Ecto neural progenitor cell (in vitro differentiated cells): ENCODE data around the gene STING1.

Experiments used
- DNase-seq: peaks from one replicate; pipeline ENCODE4 v3.0.0-alpha.2; 2018; ENCODE audit warnings: low spot score

Gene STING1

GRCh38 chr5:139439013-139439903 is 43.3 kb downstream of the STING1 start, which contains the start of gene DNAJC18:
Gene DNAJC18 (minus strand): TSS chr5:139439525. CDS start chr5:139439445, 80 bp downstream.
- peak; percentile 96 for DNase-seq

GRCh38 chr5:139438707-139439012 is 43.9 kb downstream of the STING1 start:
- DNase-seq: no peak

- no peak for DNase-seq
These were observed 46.9 kb downstream of the STING1 start for GRCh38 chr5:139435676-139436075.

DNA sequence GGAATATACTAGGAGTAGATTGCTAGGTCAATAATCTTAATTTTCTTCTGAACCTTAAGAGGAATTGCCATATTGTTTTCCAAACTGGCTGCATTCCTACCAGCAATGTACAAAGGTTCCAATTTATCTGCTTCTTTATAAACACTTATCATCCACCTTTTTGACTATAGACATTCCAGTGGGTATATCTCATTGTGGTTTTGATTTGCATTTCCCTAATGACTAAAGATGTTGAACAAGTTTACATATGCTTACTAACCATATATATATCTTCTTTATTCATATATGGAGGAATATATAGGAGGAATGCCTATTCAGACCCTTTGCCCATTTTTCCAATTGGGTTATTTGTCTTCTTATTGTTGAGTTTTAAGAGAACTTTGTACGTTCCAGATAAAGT is 50.9 kb downstream of the STING1 start:
- no peak for DNase-seq

GRCh38 chr5:139430015-139430414 is 52.5 kb downstream of the STING1 start:
- no peak for DNase-seq

- no peak for DNase-seq
These were observed 56.2 kb downstream of the STING1 start for GRCh38 chr5:139426203-139426885.
